ENCODE measurements around the gene QRFP. TPM values are rescaled to one million over a fixed set of nuclear protein-coding genes. Genes with fewer than 3 reads are reported as not detected.

The QRFP gene
- total RNA-seq, 4 donors from 2014 or later = 0.18 TPM; not detected in 3

GRCh38 chr9:130921989-130922892, 25.6 kb upstream of the QRFP start:
- H3K36me3 ChIP-seq = no peaks in the 10 kb centered on the region
- no peaks in the 10 kb centered on the region for H3K9me3 ChIP-seq
- H3K4me1 ChIP-seq = peaks cover 0 to 9% (median 0%) of the 10 kb centered on the region in 3 donors
- no peak overlapping the region for H3K4me3 ChIP-seq
- H3K27me3 ChIP-seq = peaks cover 0 to 92% (median 0%) of the 10 kb centered on the region in 4 donors
- DNase-seq = no peak
- no peak overlapping the region for H3K27ac ChIP-seq
- TF ChIP-seq, protein P1, sequence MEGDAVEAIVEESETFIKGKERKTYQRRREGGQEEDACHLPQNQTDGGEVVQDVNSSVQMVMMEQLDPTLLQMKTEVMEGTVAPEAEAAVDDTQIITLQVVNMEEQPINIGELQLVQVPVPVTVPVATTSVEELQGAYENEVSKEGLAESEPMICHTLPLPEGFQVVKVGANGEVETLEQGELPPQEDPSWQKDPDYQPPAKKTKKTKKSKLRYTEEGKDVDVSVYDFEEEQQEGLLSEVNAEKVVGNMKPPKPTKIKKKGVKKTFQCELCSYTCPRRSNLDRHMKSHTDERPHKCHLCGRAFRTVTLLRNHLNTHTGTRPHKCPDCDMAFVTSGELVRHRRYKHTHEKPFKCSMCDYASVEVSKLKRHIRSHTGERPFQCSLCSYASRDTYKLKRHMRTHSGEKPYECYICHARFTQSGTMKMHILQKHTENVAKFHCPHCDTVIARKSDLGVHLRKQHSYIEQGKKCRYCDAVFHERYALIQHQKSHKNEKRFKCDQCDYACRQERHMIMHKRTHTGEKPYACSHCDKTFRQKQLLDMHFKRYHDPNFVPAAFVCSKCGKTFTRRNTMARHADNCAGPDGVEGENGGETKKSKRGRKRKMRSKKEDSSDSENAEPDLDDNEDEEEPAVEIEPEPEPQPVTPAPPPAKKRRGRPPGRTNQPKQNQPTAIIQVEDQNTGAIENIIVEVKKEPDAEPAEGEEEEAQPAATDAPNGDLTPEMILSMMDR (IDR thresholded peaks at IDR 0.05) = no peak
- no peak for TF ChIP-seq POLR2A (IDR thresholded peaks at IDR 0.05)
- intact Hi-C loops (cut with DNase I) = no loop called here
- 66 to 69% methylated on average over 18 to 29 of the region's 31 CpGs for WGBS, 2 donors

DNA sequence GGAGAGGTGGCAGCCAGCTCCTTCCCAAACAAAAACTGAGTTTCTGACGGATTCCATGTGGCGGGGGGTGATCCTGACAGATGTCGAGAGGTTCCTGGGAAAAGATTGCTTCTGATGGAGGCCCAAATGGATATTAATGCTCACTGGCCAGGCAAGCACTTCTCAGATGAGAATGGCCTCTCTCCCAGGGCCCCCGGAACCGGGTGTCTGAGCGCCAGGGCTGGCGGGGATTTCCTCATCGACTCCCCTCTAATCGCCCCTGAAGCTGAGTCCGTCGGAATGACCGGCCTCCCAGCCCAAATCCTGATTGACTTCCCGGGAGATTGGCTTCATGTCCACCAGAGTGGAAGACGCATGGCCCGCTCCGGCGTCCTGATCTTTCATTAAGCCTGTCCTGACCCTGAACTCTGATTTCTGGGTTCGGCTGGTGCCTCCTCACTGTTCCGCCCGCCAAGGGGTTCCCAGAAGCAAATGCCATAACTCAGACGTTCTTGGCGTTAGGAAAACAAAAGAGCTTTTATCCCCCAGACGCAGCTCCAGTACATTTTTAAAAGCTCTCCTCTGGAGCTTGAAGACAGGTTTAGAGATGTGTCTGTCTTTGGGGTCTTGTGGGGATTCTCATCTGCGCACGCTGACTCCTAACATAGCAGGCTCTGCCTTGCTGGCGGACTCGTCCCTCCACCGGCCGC, 24.8 kb upstream of the QRFP start:
- TF ChIP-seq POLR2A (IDR thresholded peaks at IDR 0.05) = no peak
- TF ChIP-seq, protein P1 (IDR thresholded peaks at IDR 0.05) = no peak
- WGBS, 2 donors = 50 to 74% methylated on average over 18 to 20 of the region's 29 CpGs
- intact Hi-C loops (cut with DNase I) = no loop called here
- Histone ChIP-seq H3K27me3 (peaks cover 0 to 98% (median 0%) of the 10 kb centered on the region in 4 donors), H3K9me3 (no peaks in the 10 kb centered on the region), H3K4me3 (no peak overlapping the region), H3K4me1 (peaks cover 0 to 8% (median 0%) of the 10 kb centered on the region in 3 donors), H3K27ac (no peak overlapping the region), H3K36me3 (no peaks in the 10 kb centered on the region)
- DNase-seq = no peak

- Histone ChIP-seq H3K27me3 (peaks cover 0 to 98% (median 0%) of the 10 kb centered on the region in 4 donors), H3K4me1 (peaks cover 0 to 8% (median 0%) of the 10 kb centered on the region in 3 donors), H3K4me3 (no peak overlapping the region), H3K36me3 (no peaks in the 10 kb centered on the region), H3K27ac (no peak overlapping the region), H3K9me3 (no peaks in the 10 kb centered on the region)
- TF ChIP-seq, protein P1 (IDR thresholded peaks at IDR 0.05) = no peak
- no peak for TF ChIP-seq POLR2A (IDR thresholded peaks at IDR 0.05)
- WGBS, 2 donors = 37 to 72% methylated on average over 2 of the region's 14 CpGs
- intact Hi-C loops (cut with DNase I) = no loop called here
- DNase-seq = no peak
Measured at GRCh38 chr9:130920762-130921299, 24.2 kb upstream of the QRFP start.

- H3K36me3 ChIP-seq = no peaks in the 10 kb centered on the region
- no peak overlapping the region for H3K4me3 ChIP-seq
- WGBS, 2 donors = 80 to 86% methylated on average over 1 to 6 of the region's 8 CpGs
- TF ChIP-seq, protein P1 (IDR thresholded peaks at IDR 0.05) = no peak
- TF ChIP-seq POLR2A (IDR thresholded peaks at IDR 0.05) = no peak
- H3K9me3 ChIP-seq = no peaks in the 10 kb centered on the region
- H3K27ac ChIP-seq = no peak overlapping the region
- H3K4me1 ChIP-seq = peaks cover 0 to 8% (median 0%) of the 10 kb centered on the region in 3 donors
- peaks cover 0 to 96% (median 0%) of the 10 kb centered on the region in 4 donors for H3K27me3 ChIP-seq
- DNase-seq = no peak
- intact Hi-C loops (cut with DNase I) = no loop called here
Measured at GRCh38 chr9:130920233-130920632, 23.6 kb upstream of the QRFP start.
